Endothelial cell of umbilical vein (primary cell): Measurements from ENCODE around the gene PRX. TPM values are rescaled to one million over a fixed set of nuclear protein-coding genes. Genes with fewer than 3 reads are reported as not detected.

Source experiments
- BruUV-seq: library from RNA; stranded (reverse); fragments of 400-500 nt; replicated peaks from 2 replicates; lab custom pipeline; 2021; lab: Mats Ljungman, UMichigan
- CTCF ChIA-PET: fragments of 300-600, 350-600 bp; sonication (Branson Sonifier 250); formaldehyde crosslinking; loops from one replicate; lab custom pipeline; 2021; ENCODE audit warnings: antibody characterized with exemption, inconsistent platforms; lab: Charles Lee
- POLR2A ChIA-PET: fragments of 300-600, 350-600 bp; sonication (Branson Sonifier 250); formaldehyde crosslinking; loops from one replicate; lab custom pipeline; 2021; ENCODE audit warnings: antibody characterized with exemption, inconsistent platforms; lab: Charles Lee
- DNase-seq: peaks from one replicate; pipeline ENCODE4 v3.0.0-alpha.2; 2011; ENCODE audit warnings: low read depth, low spot score
- FAIRE-seq: peaks from 2 replicates; lab custom pipeline; 2011; peaks lifted over from hg19 to GRCh38; lab: Jason Lieb, UNC
- H2AFZ ChIP-seq: 2 replicates; pipeline ENCODE4 v1.6.0; 2012; ENCODE audit warnings: low read depth, low read length, control low read depth, inconsistent platforms
- H3K27ac ChIP-seq: 2 replicates; pipeline ENCODE4 v1.5.1; 2011; ENCODE audit warnings: low read depth, mild to moderate bottlenecking, control low read depth, low read length, moderate library complexity; ENCODE audit not compliant: insufficient read depth
- H3K27me3 ChIP-seq, 2 experiments: 2 replicates each; pipeline versions ENCODE4 v1.6.0 to v1.6.1; 2011; ENCODE audit warnings: low read length in 2 of 2, mixed read lengths in 1 of 2; ENCODE audit not compliant: control insufficient read depth in 2 of 2, insufficient read depth in 2 of 2
- H3K36me3 ChIP-seq, 2 experiments: 2 replicates in 1 of 2; 3 replicates in 1 of 2; pipeline ENCODE4 v1.5.1; 2011; ENCODE audit warnings: low read length in 2 of 2, mild to moderate bottlenecking in 1 of 2, moderate library complexity in 1 of 2; ENCODE audit not compliant: control insufficient read depth in 2 of 2, insufficient read depth in 2 of 2; ENCODE audit errors: extremely low read depth in 1 of 2
- H3K4me1 ChIP-seq: 3 replicates; pipeline ENCODE4 v1.5.1; 2011; ENCODE audit warnings: mild to moderate bottlenecking, low read length; ENCODE audit not compliant: control insufficient read depth, insufficient read depth; ENCODE audit errors: extremely low read depth
- H3K4me2 ChIP-seq: 2 replicates; pipeline ENCODE4 v1.6.1; 2011; ENCODE audit warnings: low read length, control low read depth, mixed read lengths; ENCODE audit not compliant: insufficient read depth
- H3K4me3 ChIP-seq, 3 experiments: fragments of 200-600 bp in 1 of 3; sonication (generic), shearing (Covaris generic) in 1 of 3; replicated peaks in 1 of 3; 2 replicates each; pipeline ENCODE4 v1.5.1; 2011 to 2016; ENCODE audit warnings: control low read depth in 3 of 3, low read length in 3 of 3, mild to moderate bottlenecking in 2 of 3, inconsistent platforms in 1 of 3, low read depth in 1 of 3, moderate library complexity in 1 of 3; ENCODE audit not compliant: insufficient read depth in 1 of 3
- H3K79me2 ChIP-seq: 2 replicates; pipeline ENCODE4 v1.6.0; 2012; ENCODE audit warnings: low read length, inconsistent platforms; ENCODE audit not compliant: control insufficient read depth, insufficient read depth
- H3K9ac ChIP-seq: replicated peaks from 2 replicates; pipeline ENCODE3; 2011; ENCODE audit warnings: low read length, control low read depth; ENCODE audit not compliant: insufficient read depth; ENCODE audit errors: extremely low read depth
- H3K9me1 ChIP-seq: replicated peaks from 3 replicates; pipeline ENCODE4 v1.6.0; 2011; ENCODE audit warnings: mild to moderate bottlenecking, low read length; ENCODE audit not compliant: control insufficient read depth, insufficient read depth; ENCODE audit errors: extremely low read depth
- H3K9me3 ChIP-seq: replicated peaks from 2 replicates; pipeline ENCODE4 v1.5.1; 2012; ENCODE audit warnings: low read length, inconsistent platforms; ENCODE audit not compliant: control insufficient read depth, insufficient read depth
- H4K20me1 ChIP-seq: replicated peaks from 2 replicates; pipeline ENCODE3; 2011; ENCODE audit warnings: mild to moderate bottlenecking, low read length; ENCODE audit not compliant: control insufficient read depth, insufficient read depth; ENCODE audit errors: extremely low read depth
- EZH2 ChIP-seq: IDR thresholded peaks from 2 replicates; pipeline ENCODE4 v1.6.1; 2012; ENCODE audit warnings: borderline replicate concordance, low read depth, mild to moderate bottlenecking, moderate library complexity, low read length, inconsistent platforms; ENCODE audit not compliant: severe bottlenecking
- FOS ChIP-seq: IDR thresholded peaks from 2 replicates; pipeline ENCODE4 v1.6.1; 2011; ENCODE audit warnings: mild to moderate bottlenecking, low read length, moderate library complexity, borderline replicate concordance; ENCODE audit not compliant: insufficient read depth
- GATA2 ChIP-seq: IDR thresholded peaks from 2 replicates; pipeline ENCODE4 v1.7.0; 2011; ENCODE audit warnings: low read depth, mild to moderate bottlenecking, moderate library complexity, mixed read lengths, low read length; ENCODE audit not compliant: insufficient read length, insufficient read depth
- JUN ChIP-seq: IDR thresholded peaks from 2 replicates; pipeline ENCODE4 v1.6.1; 2011; ENCODE audit warnings: borderline replicate concordance, low read depth; ENCODE audit not compliant: insufficient read length, insufficient read depth
- MAX ChIP-seq: IDR thresholded peaks from 2 replicates; pipeline ENCODE4 v1.6.1; 2011; ENCODE audit not compliant: insufficient read depth, insufficient read length
- MYC ChIP-seq: IDR thresholded peaks from one replicate; pipeline ENCODE4 v1.6.1; 2011; ENCODE audit warnings: mild to moderate bottlenecking, low read depth, low read length
- POLR2A ChIP-seq: IDR thresholded peaks from 2 replicates; pipeline ENCODE4 v1.6.1; 2012; ENCODE audit warnings: low read depth, mild to moderate bottlenecking, control low read depth, low read length
- POLR2AphosphoS5 ChIP-seq: IDR thresholded peaks from 2 replicates; pipeline ENCODE4 v1.6.1; 2012; ENCODE audit warnings: low read depth, mild to moderate bottlenecking, control low read depth, low read length, moderate library complexity; ENCODE audit not compliant: insufficient read depth
- dilution Hi-C: fragments of 300-500 bp; cut with MboI; formaldehyde crosslinking; loops from one replicate; pipeline ENCODE4 v1.15.0; 2019; ENCODE audit warnings: low sequenced_read_pairs; ENCODE audit not compliant: extremely low pct_ligation_motif_present
- intact Hi-C: fragments of 100-400 bp; cut with micrococcal nuclease; formaldehyde crosslinking; loops from one replicate; pipeline ENCODE4 v1.10.0; 2022
- polyA plus RNA-seq, 4 experiments: library from polyadenylated mRNA; depleted of rRNA in 3 of 4; stranded (reverse) in 3 of 4; unstranded in 1 of 4; fragments of >200 nt; gene quantifications; 2 replicates each; pipeline versions ENCODE4 v1.2.1 to v1.2.3, GENCODE V29; 2011 to 2012; ENCODE audit warnings: missing spikeins in 1 of 4
- total RNA-seq: library from RNA; stranded (reverse); gene quantifications from 2 replicates; pipeline ENCODE4 v1.2.3, GENCODE V29; 2021
- TF ChIP-seq, protein P1 (sequence below), 2 donors: IDR thresholded peaks; 1 replicate in 1 of 2; 2 replicates in 1 of 2; pipeline ENCODE4 v1.5.1; 2011; ENCODE audit warnings: low read length in 2 of 2, mild to moderate bottlenecking in 2 of 2, moderate library complexity in 2 of 2, control low read depth in 1 of 2, inconsistent platforms in 1 of 2, low read depth in 1 of 2; ENCODE audit not compliant: insufficient read depth in 1 of 2; ENCODE audit errors: extremely low read depth in 1 of 2

PRX gene
- total and polyA plus RNA-seq, 2 donors (not counting 3 experiments of a cell fraction or from before 2014, with no cell fraction given): 0.80 to 1.3 TPM

GRCh38 chr19:40374084-40374483 is 39.1 kb downstream of the PRX start:
- Histone ChIP-seq H3K27me3 (no peaks in the 10 kb centered on the region), H3K9me1 (no peaks in the 10 kb centered on the region), H3K4me2 (no peak overlapping the region), H4K20me1 (no peaks in the 10 kb centered on the region), H2AFZ (no peak overlapping the region), H3K4me1 (no peaks in the 10 kb centered on the region), H3K4me3 (no peak overlapping the region), H3K27ac (no peak overlapping the region), H3K9me3 (no peaks in the 10 kb centered on the region), H3K9ac (no peak overlapping the region), H3K79me2 (no peaks in the 10 kb centered on the region), H3K36me3 (peaks cover 0 to 21% of the 10 kb centered on the region in 2 experiments)
- CTCF ChIA-PET: no interaction called here
- dilution Hi-C loops (no loop called here), intact Hi-C loops (no loop called here)
- BruUV-seq: no TSS peak
- POLR2A ChIA-PET: interaction anchor here (0.6 kb wide), 1 partner anchor 10 kb away, joined by 3 read pairs; no protein-coding TSS in a partner anchor
- no peak for FAIRE-seq
- no peak for DNase-seq
- TF ChIP-seq GATA2: no peak

DNA sequence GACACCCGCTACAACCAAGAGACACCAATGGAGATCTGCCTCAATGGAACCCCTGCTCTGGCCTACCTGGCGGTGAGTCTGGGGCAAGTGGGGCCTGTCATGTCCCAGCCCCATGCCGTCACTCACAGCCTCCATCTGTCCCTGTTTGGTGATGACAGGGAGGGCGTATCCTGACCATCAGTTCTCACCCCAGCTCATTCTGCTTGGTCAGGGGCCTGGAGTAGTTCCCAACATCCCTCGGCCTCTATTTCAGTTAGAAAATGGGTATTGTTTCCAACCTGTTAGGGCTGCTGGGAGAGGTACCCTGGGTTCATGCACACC is 41.4 kb downstream of the PRX start:
- dilution Hi-C loops (no loop called here), intact Hi-C loops (no loop called here)
- POLR2A ChIA-PET: no interaction called here
- TF ChIP-seq FOS (no peak), MAX (no peak), EZH2 (no peak), POLR2A (no peak), GATA2 (no peak), POLR2AphosphoS5 (no peak), JUN (no peak), MYC (no peak)
- TF ChIP-seq, protein P1, sequence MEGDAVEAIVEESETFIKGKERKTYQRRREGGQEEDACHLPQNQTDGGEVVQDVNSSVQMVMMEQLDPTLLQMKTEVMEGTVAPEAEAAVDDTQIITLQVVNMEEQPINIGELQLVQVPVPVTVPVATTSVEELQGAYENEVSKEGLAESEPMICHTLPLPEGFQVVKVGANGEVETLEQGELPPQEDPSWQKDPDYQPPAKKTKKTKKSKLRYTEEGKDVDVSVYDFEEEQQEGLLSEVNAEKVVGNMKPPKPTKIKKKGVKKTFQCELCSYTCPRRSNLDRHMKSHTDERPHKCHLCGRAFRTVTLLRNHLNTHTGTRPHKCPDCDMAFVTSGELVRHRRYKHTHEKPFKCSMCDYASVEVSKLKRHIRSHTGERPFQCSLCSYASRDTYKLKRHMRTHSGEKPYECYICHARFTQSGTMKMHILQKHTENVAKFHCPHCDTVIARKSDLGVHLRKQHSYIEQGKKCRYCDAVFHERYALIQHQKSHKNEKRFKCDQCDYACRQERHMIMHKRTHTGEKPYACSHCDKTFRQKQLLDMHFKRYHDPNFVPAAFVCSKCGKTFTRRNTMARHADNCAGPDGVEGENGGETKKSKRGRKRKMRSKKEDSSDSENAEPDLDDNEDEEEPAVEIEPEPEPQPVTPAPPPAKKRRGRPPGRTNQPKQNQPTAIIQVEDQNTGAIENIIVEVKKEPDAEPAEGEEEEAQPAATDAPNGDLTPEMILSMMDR (IDR thresholded peaks at IDR 0.05; ENCODE audit: extremely low read depth in 1 of 2, insufficient read depth in 1 of 2, low read depth in 1 of 2, low read length in 2 of 2): no peak
- H3K9me1 ChIP-seq: no peaks in the 10 kb centered on the region
- H3K9ac ChIP-seq: no peak overlapping the region
- no TSS peak for BruUV-seq
- H3K79me2 ChIP-seq: no peaks in the 10 kb centered on the region
- H3K36me3 ChIP-seq: peaks cover 0 to 11% of the 10 kb centered on the region in 2 experiments
- no peak overlapping the region for H2AFZ ChIP-seq
- H3K4me2 ChIP-seq: no peak overlapping the region
- no peak for DNase-seq
- no peak overlapping the region for H3K27ac ChIP-seq
- no peaks in the 10 kb centered on the region for H3K4me1 ChIP-seq
- H4K20me1 ChIP-seq: no peaks in the 10 kb centered on the region
- H3K27me3 ChIP-seq: no peaks in the 10 kb centered on the region
- no peaks in the 10 kb centered on the region for H3K9me3 ChIP-seq
- H3K4me3 ChIP-seq: no peak overlapping the region
- CTCF ChIA-PET: interaction anchor here (0.9 kb wide), 1 partner anchor 15 kb away, joined by 3 read pairs; no protein-coding TSS in a partner anchor
- no peak for FAIRE-seq
